Esophagus muscularis mucosa (tissue), 4 donors: Measurements from ENCODE around the gene MERTK. TPM values are rescaled to one million over a fixed set of nuclear protein-coding genes. Genes with fewer than 3 reads are reported as not detected.

Experiments
- DNase-seq: peaks from one replicate; pipeline ENCODE4 v3.0.0-alpha.2; 2017; ENCODE audit errors: extremely low spot score
- H3K27ac ChIP-seq, 4 donors: fragments of 200-600 bp; sonication (generic); replicated peaks in 1 of 4; 1 replicate in 3 of 4; 2 replicates in 1 of 4; pipeline ENCODE4 v1.5.1; 2016 to 2019; ENCODE audit warnings: mild to moderate bottlenecking in 1 of 4
- H3K27me3 ChIP-seq, 4 donors: fragments of 200-600 bp; sonication (generic); one replicate each; pipeline versions ENCODE4 v1.5.1 to v1.6.0; 2016 to 2019
- H3K36me3 ChIP-seq, 4 donors: fragments of 200-600 bp; sonication (generic); one replicate each; pipeline ENCODE4 v1.5.1; 2016 to 2019
- H3K4me1 ChIP-seq, 4 donors: fragments of 200-600 bp; sonication (generic); one replicate each; pipeline ENCODE4 v1.5.1; 2016 to 2019
- H3K4me3 ChIP-seq, 4 donors: fragments of 200-600 bp; sonication (generic); 1 replicate in 2 of 4; 2 replicates in 2 of 4; pipeline ENCODE4 v1.5.1; 2016 to 2019; ENCODE audit warnings: mild to moderate bottlenecking in 4 of 4, moderate library complexity in 1 of 4
- H3K9me3 ChIP-seq, 4 donors: fragments of 200-600 bp; sonication (generic); 1 replicate in 3 of 4; 2 replicates in 1 of 4; pipeline ENCODE4 v1.5.1; 2016 to 2019
- EP300 ChIP-seq: sonication (generic); formaldehyde crosslinking; IDR thresholded peaks from one replicate; pipeline ENCODE4 v1.6.1; 2017; ENCODE audit warnings: antibody characterized with exemption
- POLR2A ChIP-seq: fragments of 450-650 bp; IDR thresholded peaks from one replicate; pipeline ENCODE4 v1.6.1; 2017; ENCODE audit warnings: antibody characterized with exemption, moderate library complexity, mild to moderate bottlenecking, low read depth
- POLR2AphosphoS5 ChIP-seq, 2 donors: sonication (generic); formaldehyde crosslinking; IDR thresholded peaks; one replicate each; pipeline ENCODE4 v1.6.1; 2017; ENCODE audit warnings: antibody characterized with exemption in 2 of 2
- WGBS: methylation state at CpG from one replicate; pipeline ENCODE4 v1.1.5; 2018; 5-methylcytosine and 5-hydroxymethylcytosine counted together
- intact Hi-C: fragments of 100-400 bp; cut with DNase I; formaldehyde crosslinking; loops from one replicate; pipeline ENCODE4 v1.15.1; 2023
- total RNA-seq, 4 donors: library from RNA; depleted of rRNA; stranded (reverse); fragments of >200 nt; gene quantifications; one replicate each; pipeline versions ENCODE4 v1.1.0 to v1.2.1, GENCODE V29; 2016
- TF ChIP-seq, protein P1 (sequence below), 3 experiments: fragments of 200-600 bp in 2 of 3; fragments of 450-650 bp in 1 of 3; sonication (generic) in 2 of 3; IDR thresholded peaks; one replicate each; pipeline ENCODE4 v1.5.1; 2017 to 2019; ENCODE audit warnings: antibody characterized with exemption in 3 of 3, mild to moderate bottlenecking in 2 of 3, moderate library complexity in 1 of 3

The MERTK gene
- total RNA-seq, 4 donors from 2014 or later, result 19.9 to 31.0 (median 22.3) TPM

DNA sequence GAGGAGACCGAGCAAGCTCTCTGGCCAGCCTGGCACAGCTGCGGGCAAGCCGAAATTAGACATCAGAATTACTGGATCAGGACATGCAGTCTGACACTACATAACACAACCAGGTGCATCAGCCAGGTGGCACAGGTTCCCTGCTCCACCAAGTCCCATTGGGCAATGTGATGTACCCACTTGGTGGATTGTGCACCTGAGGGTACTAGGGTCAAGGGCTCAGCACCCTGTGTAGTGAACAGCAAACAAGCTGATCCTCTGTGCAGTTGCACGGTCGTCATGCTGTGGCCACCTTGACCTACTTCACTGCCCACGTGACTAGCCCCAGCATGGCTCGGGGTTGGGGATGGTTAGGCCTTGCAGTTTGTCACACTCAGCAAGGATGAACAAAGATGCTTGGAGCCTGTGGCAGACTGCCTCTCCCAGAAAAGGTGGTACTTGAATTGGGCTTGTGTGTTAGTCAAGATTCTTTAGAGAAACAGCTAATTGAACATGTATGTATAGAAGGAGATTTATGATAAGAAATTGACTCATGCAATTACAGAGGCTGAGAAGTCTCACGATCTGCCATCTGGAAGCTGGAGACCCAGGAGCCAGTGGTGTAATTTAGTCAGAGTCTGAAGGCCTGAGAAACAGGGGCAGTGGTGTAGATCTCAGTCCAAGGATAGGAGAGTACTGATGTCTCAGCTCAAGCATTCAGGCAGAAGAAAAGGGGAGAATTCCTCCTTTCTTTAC, 85.2 kb downstream of the MERTK start:
- WGBS, result 80% methylated on average over 6 of the region's 8 CpGs
- intact Hi-C loops, result no loop called here
- H3K27ac ChIP-seq, result no peak overlapping the region

DNA sequence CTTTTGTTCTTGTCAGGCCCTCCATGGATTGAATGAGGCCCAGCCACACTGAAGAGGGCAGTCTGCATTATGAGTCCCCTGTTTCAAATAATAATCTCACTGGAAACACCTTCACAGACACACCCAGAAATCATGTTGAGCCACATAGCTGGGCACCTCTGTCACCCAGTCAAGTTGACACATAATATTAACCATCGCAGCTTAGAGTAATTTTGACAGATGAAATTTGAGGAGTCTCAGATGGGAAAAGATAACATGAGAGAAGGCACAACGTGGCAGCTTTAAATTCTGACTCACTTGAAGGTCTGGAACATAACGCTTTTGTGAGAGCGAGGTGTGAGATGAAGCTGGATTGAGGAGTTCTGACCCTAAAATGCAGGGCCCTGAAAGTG, 85.8 kb downstream of the MERTK start:
- intact Hi-C loops, result no loop called here
- H3K4me3 ChIP-seq, result no peak overlapping the region
- H3K36me3 ChIP-seq, result peaks cover 12 to 61% (median 36%) of the 10 kb centered on the region in 4 donors
- no peaks in the 10 kb centered on the region for H3K27me3 ChIP-seq
- H3K9me3 ChIP-seq, result no peaks in the 10 kb centered on the region
- H3K27ac ChIP-seq, result no peak overlapping the region
- TF ChIP-seq POLR2AphosphoS5 (IDR thresholded peaks at IDR 0.05) (no peak), POLR2A (no peak), EP300 (no peak)
- TF ChIP-seq, protein P1, sequence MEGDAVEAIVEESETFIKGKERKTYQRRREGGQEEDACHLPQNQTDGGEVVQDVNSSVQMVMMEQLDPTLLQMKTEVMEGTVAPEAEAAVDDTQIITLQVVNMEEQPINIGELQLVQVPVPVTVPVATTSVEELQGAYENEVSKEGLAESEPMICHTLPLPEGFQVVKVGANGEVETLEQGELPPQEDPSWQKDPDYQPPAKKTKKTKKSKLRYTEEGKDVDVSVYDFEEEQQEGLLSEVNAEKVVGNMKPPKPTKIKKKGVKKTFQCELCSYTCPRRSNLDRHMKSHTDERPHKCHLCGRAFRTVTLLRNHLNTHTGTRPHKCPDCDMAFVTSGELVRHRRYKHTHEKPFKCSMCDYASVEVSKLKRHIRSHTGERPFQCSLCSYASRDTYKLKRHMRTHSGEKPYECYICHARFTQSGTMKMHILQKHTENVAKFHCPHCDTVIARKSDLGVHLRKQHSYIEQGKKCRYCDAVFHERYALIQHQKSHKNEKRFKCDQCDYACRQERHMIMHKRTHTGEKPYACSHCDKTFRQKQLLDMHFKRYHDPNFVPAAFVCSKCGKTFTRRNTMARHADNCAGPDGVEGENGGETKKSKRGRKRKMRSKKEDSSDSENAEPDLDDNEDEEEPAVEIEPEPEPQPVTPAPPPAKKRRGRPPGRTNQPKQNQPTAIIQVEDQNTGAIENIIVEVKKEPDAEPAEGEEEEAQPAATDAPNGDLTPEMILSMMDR (IDR thresholded peaks at IDR 0.05), result no peak
- WGBS, result 86% methylated on average over 4 of the region's 4 CpGs
- DNase-seq, result no peak
- no peaks in the 10 kb centered on the region for H3K4me1 ChIP-seq

More for the DNA sequence above, 85.2 kb downstream of the MERTK start:
- no peak for TF ChIP-seq POLR2A
- no peak for TF ChIP-seq EP300
- TF ChIP-seq, protein P1 (IDR thresholded peaks at IDR 0.05), result no peak
- TF ChIP-seq POLR2AphosphoS5 (IDR thresholded peaks at IDR 0.05), result no peak
- Histone ChIP-seq H3K4me3 (no peak overlapping the region), H3K27me3 (no peaks in the 10 kb centered on the region), H3K4me1 (no peaks in the 10 kb centered on the region), H3K9me3 (no peaks in the 10 kb centered on the region), H3K36me3 (peaks cover 12 to 58% (median 31%) of the 10 kb centered on the region in 4 donors)
- no peak for DNase-seq

DNA sequence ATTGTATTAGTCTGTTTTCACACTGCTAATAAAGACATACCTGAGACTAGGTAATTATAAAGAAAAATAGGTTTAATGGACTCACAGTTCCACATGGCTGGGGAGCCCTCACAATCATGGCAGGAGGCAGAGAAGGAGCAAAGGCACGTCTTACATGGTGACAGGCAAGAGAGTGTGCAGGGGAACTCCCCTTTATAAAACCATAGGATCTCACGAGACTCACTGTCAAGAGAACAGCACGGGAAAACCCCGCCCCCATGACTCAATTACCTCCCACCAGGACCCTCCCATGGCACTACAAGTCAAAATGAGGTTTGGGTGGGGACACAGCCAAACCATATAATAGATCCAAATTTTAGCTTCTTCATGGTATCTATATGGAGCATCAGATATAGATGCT, 87.1 kb downstream of the MERTK start:
- Histone ChIP-seq H3K27ac (no peak overlapping the region), H3K27me3 (no peaks in the 10 kb centered on the region), H3K9me3 (no peaks in the 10 kb centered on the region), H3K36me3 (peaks cover 12 to 66% (median 41%) of the 10 kb centered on the region in 4 donors), H3K4me1 (no peaks in the 10 kb centered on the region), H3K4me3 (no peak overlapping the region)
- DNase-seq, result no peak
- TF ChIP-seq EP300 (no peak), POLR2A (no peak), POLR2AphosphoS5 (IDR thresholded peaks at IDR 0.05) (no peak)
- TF ChIP-seq, protein P1 (IDR thresholded peaks at IDR 0.05), result no peak
- intact Hi-C loops, result no loop called here
- WGBS, result 72% methylated on average over 4 of the region's 4 CpGs

DNA sequence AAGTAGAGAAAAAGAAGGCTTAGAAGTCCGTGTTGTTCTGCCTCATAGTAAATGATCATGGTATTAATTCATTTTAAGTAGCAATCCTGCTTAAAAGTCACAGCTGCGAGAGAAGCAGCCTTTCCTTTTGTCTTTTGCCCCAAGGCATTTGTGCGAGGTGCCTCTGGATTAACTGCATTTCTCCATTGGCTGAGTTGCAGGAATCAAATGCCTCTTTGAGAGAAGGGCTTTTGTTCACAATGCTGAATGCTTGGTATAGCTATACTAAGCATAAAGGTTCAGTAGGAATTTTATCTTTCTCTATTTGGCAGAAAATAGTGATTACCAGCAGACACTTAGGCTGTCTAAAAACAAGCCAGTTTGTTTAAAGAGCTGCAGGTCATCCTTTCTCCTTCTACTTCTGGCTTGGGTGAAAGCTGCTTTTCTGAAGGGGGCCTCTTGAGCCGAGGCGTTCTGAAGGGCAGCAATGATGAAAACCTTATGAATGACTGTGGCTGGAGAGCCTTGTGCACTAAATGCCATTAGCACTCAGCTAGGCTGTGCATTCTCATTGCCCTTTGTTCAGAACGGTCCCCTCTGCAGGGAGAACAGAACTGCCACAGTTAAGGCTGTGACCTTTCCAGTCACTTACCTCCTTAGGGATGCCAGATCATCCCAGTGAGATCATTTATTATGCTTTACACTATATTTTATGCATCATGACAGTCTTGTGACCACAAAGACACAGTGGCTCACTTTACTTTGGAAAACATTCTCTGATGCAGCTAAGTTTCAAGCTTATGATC, 87.9 kb downstream of the MERTK start:
- Histone ChIP-seq H3K4me1 (no peaks in the 10 kb centered on the region), H3K4me3 (no peak overlapping the region), H3K36me3 (peaks cover 12 to 70% (median 43%) of the 10 kb centered on the region in 4 donors), H3K27ac (no peak overlapping the region), H3K9me3 (no peaks in the 10 kb centered on the region), H3K27me3 (no peaks in the 10 kb centered on the region)
- TF ChIP-seq, protein P1 (IDR thresholded peaks at IDR 0.05), result no peak
- no peak for TF ChIP-seq POLR2AphosphoS5 (IDR thresholded peaks at IDR 0.05)
- intact Hi-C loops, result no loop called here
- 51% methylated on average over 6 of the region's 6 CpGs for WGBS
- no peak for DNase-seq
